B cell (primary cell): Measurements from ENCODE around the gene LRRN2. TPM values are rescaled to one million over a fixed set of nuclear protein-coding genes. Genes with fewer than 3 reads are reported as not detected.

Experiments
- ATAC-seq: fragments of 200-7000 bp; cut with Tn5 transposase; one replicate; pipeline ENCODE4 v1.10.0; 2021; ENCODE audit warnings: low read depth, mild to moderate bottlenecking, moderate number of reproducible peaks, moderate library complexity
- CTCF ChIA-PET: fragments of 350-600 bp; sonication (Branson Sonifier 250); formaldehyde crosslinking; loops from one replicate; lab custom pipeline; 2021; ENCODE audit warnings: antibody characterized with exemption, inconsistent platforms; lab: Charles Lee
- POLR2A ChIA-PET: fragments of 350-600 bp; sonication (Branson Sonifier 250); formaldehyde crosslinking; loops from one replicate; lab custom pipeline; 2021; ENCODE audit warnings: antibody characterized with exemption; lab: Charles Lee
- DNase-seq: peaks from one replicate; pipeline ENCODE4 v3.0.0; 2013
- H2AFZ ChIP-seq: 2 replicates; pipeline ENCODE4 v1.6.1; 2012; ENCODE audit warnings: mild to moderate bottlenecking, low read depth, low read length; ENCODE audit not compliant: insufficient read depth, poor library complexity, severe bottlenecking
- H3K27ac ChIP-seq, 2 donors: 1 replicate in 1 of 2; 2 replicates in 1 of 2; pipeline ENCODE4 v1.5.1; 2012 to 2013; ENCODE audit warnings: low read length in 2 of 2, mild to moderate bottlenecking in 2 of 2, moderate library complexity in 1 of 2
- H3K27me3 ChIP-seq, 4 experiments: fragments of 200-600 bp in 1 of 4; sonication (generic) in 1 of 4; replicated peaks in 1 of 4; 1 replicate in 2 of 4; 2 replicates in 2 of 4; pipeline versions ENCODE4 v1.6.1 to v1.7.0; 2013 to 2016; ENCODE audit warnings: low read length in 3 of 4, mild to moderate bottlenecking in 2 of 4, mixed read lengths in 1 of 4, moderate library complexity in 1 of 4; ENCODE audit not compliant: insufficient read depth in 4 of 4, control insufficient read depth in 3 of 4; ENCODE audit errors: control extremely low read depth in 1 of 4
- H3K36me3 ChIP-seq, 2 experiments: replicated peaks in 1 of 2; 1 replicate in 1 of 2; 2 replicates in 1 of 2; pipeline versions ENCODE4 v1.6.1 to v1.7.1; 2013; ENCODE audit warnings: low read length in 1 of 2; ENCODE audit not compliant: insufficient read depth in 2 of 2, control insufficient read depth in 1 of 2; ENCODE audit errors: control extremely low read depth in 1 of 2, extremely low read depth in 1 of 2
- H3K4me1 ChIP-seq, 2 donors: fragments of 200-600 bp in 1 of 2; sonication (generic) in 1 of 2; 1 replicate in 1 of 2; 2 replicates in 1 of 2; pipeline versions ENCODE4 v1.5.1 to v1.6.1; 2013 to 2017; ENCODE audit warnings: low read length in 2 of 2; ENCODE audit not compliant: control insufficient read depth in 2 of 2, insufficient read depth in 2 of 2
- H3K4me2 ChIP-seq: replicated peaks from 2 replicates; pipeline ENCODE3; 2012; ENCODE audit warnings: mild to moderate bottlenecking, low read depth, low read length; ENCODE audit not compliant: poor library complexity, severe bottlenecking
- H3K4me3 ChIP-seq, 5 experiments: fragments of 200-600 bp in 1 of 5; sonication (generic) in 1 of 5; 1 replicate in 3 of 5; 2 replicates in 2 of 5; pipeline versions ENCODE4 v1.5.1 to v1.7.0; 2011 to 2016; ENCODE audit warnings: low read length in 4 of 5, mild to moderate bottlenecking in 4 of 5, low read depth in 2 of 5, control low read depth in 1 of 5, moderate library complexity in 1 of 5; ENCODE audit not compliant: insufficient read depth in 1 of 5; ENCODE audit errors: control extremely low read depth in 1 of 5, extremely low read depth in 1 of 5
- H3K79me2 ChIP-seq: fragments of 200-600 bp; sonication (generic); one replicate; pipeline ENCODE4 v1.6.0; 2016; ENCODE audit warnings: low read length; ENCODE audit not compliant: control insufficient read depth, insufficient read depth
- H3K9ac ChIP-seq: fragments of 200-600 bp; sonication (generic); 2 replicates; pipeline ENCODE4 v1.6.1; 2017; ENCODE audit warnings: mild to moderate bottlenecking, low read length, moderate library complexity
- H3K9me3 ChIP-seq, 3 donors: one replicate each; pipeline versions ENCODE4 v1.6.1 to v1.7.1; 2013; ENCODE audit warnings: low read length in 2 of 3; ENCODE audit not compliant: control insufficient read depth in 2 of 3, insufficient read depth in 1 of 3; ENCODE audit errors: control extremely low read depth in 1 of 3
- H4K20me1 ChIP-seq: 2 replicates; pipeline ENCODE4 v1.6.0; 2012; ENCODE audit warnings: mild to moderate bottlenecking, low read length; ENCODE audit not compliant: insufficient read depth, control insufficient read depth, poor library complexity, severe bottlenecking
- H3K27ac Mint-ChIP-seq: one replicate; pipeline ENCODE4 v1.8.0; 2021; ENCODE audit warnings: mixed read lengths
- H3K27me3 Mint-ChIP-seq: one replicate; pipeline ENCODE4 v1.8.0; 2021; ENCODE audit warnings: mixed read lengths
- H3K4me1 Mint-ChIP-seq: one replicate; pipeline ENCODE4 v1.8.0; 2021; ENCODE audit warnings: mixed read lengths
- H3K4me3 Mint-ChIP-seq: one replicate; pipeline ENCODE4 v1.8.0; 2021; ENCODE audit warnings: mixed read lengths
- H3K9me3 Mint-ChIP-seq: one replicate; pipeline ENCODE4 v1.8.0; 2022; ENCODE audit warnings: mixed read lengths; ENCODE audit not compliant: insufficient read depth
- CTCF ChIP-seq: fragments of 200-600 bp; IDR thresholded peaks from one replicate; pipeline ENCODE4 v1.8.0; 2022; ENCODE audit warnings: antibody characterized with exemption, mild to moderate bottlenecking
- EZH2 ChIP-seq: IDR thresholded peaks from 2 replicates; pipeline ENCODE4 v1.6.1; 2012; ENCODE audit warnings: borderline replicate concordance, low read depth, mild to moderate bottlenecking, moderate library complexity, low read length; ENCODE audit not compliant: insufficient read depth, poor library complexity, severe bottlenecking
- WGBS: methylation state at CpG from one replicate; pipeline ENCODE4 v1.1.5; 2013; ENCODE audit warnings: missing lambda C conversion rate; ENCODE audit not compliant: insufficient coverage; 5-methylcytosine and 5-hydroxymethylcytosine counted together
- intact Hi-C: fragments of 100-400 bp; cut with micrococcal nuclease; formaldehyde crosslinking; loops from one replicate; pipeline ENCODE4 v1.10.0; 2022
- polyA plus RNA-seq: library from polyadenylated mRNA; depleted of rRNA; stranded (reverse); fragments of >200 nt; gene quantifications from 2 replicates; pipeline ENCODE4 v1.2.3, GENCODE V29; 2012
- total RNA-seq, 2 donors: library from RNA; stranded (reverse); fragments of 120-200 nt in 1 of 2; gene quantifications; 1 replicate in 1 of 2; 2 replicates in 1 of 2; pipeline versions ENCODE4 v1.2.3 to v1.2.4, GENCODE V29; 2013 to 2022

LRRN2 gene
- total and polyA plus RNA-seq, 2 donors (not counting 1 experiment from before 2014, with no cell fraction given): not detected

GRCh38 chr1:204703826-204704612 lies 18.5 kb upstream of the LRRN2 start:
- Histone ChIP-seq H2AFZ (no peak overlapping the region), H3K4me2 (no peak overlapping the region), H3K9me3 (no peaks in the 10 kb centered on the region), H3K36me3 (no peaks in the 10 kb centered on the region), H3K4me3 (no peak overlapping the region), H3K9ac (no peak overlapping the region), H3K27ac (no peak overlapping the region), H3K79me2 (no peaks in the 10 kb centered on the region), H4K20me1 (no peaks in the 10 kb centered on the region), H3K4me1 (no peaks in the 10 kb centered on the region), H3K27me3 (peaks cover 0 to 8% (median 0%) of the 10 kb centered on the region in 4 experiments)
- ChIA-PET POLR2A (no interaction called here), CTCF (interaction anchor here (1.3 kb wide), 1 partner anchor 41 kb away, joined by 6 read pairs; no protein-coding TSS in a partner anchor)
- TF ChIP-seq CTCF (no peak), EZH2 (no peak)
- Mint-ChIP-seq H3K9me3 (no peaks in the 10 kb centered on the region), H3K27ac (no peak overlapping the region), H3K4me1 (no peaks in the 10 kb centered on the region), H3K4me3 (no peak overlapping the region), H3K27me3 (peaks cover 22% of the 10 kb centered on the region)
- 84% methylated on average over 12 of the region's 16 CpGs for WGBS
- DNase-seq (no peak), ATAC-seq (no peak)
- intact Hi-C loops: no loop called here

GRCh38 chr1:204703268-204703664 lies 17.7 kb upstream of the LRRN2 start:
- no peak overlapping the region for H3K4me3 Mint-ChIP-seq
- CTCF ChIA-PET: no interaction called here

More at GRCh38 chr1:204703268-204703664, 17.7 kb upstream of the LRRN2 start:
- H3K36me3 ChIP-seq: no peaks in the 10 kb centered on the region
- no peak overlapping the region for H3K9ac ChIP-seq
- DNase-seq (no peak), ATAC-seq (no peak)
- peaks cover 0 to 8% (median 0%) of the 10 kb centered on the region in 4 experiments for H3K27me3 ChIP-seq
- H3K4me3 ChIP-seq: no peak overlapping the region
- H3K79me2 ChIP-seq: no peaks in the 10 kb centered on the region
- Mint-ChIP-seq H3K9me3 (no peaks in the 10 kb centered on the region), H3K27ac (no peak overlapping the region), H3K27me3 (peaks cover 15% of the 10 kb centered on the region), H3K4me1 (no peaks in the 10 kb centered on the region)
- no peak overlapping the region for H3K4me2 ChIP-seq
- WGBS: 48% methylated on average over 4 of the region's 5 CpGs
- no peaks in the 10 kb centered on the region for H4K20me1 ChIP-seq
- no peak overlapping the region for H2AFZ ChIP-seq
- TF ChIP-seq CTCF (no peak), EZH2 (no peak)
- POLR2A ChIA-PET: no interaction called here
- no peaks in the 10 kb centered on the region for H3K9me3 ChIP-seq
- no peak overlapping the region for H3K27ac ChIP-seq
- H3K4me1 ChIP-seq: no peaks in the 10 kb centered on the region
- intact Hi-C loops: no loop called here
